Measurements from ENCODE around the gene RXRA.

Gene RXRA

DNA sequence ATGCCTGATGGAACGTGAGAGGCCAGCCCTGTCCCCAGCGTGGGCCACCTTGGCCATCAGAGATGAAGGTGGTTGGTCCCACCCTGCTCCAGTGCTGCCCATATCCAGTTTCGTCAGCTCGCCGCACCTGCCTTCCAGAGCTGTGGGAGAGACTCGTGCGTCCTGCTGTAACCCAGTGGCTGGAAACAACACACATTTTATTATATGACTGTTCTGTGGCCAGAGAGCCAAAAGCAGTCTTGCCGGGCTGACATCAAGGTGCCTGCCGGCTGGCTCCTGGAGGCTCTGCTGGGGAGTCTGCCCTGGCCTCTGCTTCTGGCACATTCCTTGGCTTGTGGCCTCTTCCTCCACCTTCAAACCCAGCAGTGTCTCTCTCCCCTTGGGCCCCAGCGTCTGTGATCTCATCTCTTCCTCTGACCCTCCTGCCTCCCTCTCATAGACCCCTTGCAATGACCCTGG is 94.7 kb downstream of the RXRA start:
- DNase-seq, result no peak

DNA sequence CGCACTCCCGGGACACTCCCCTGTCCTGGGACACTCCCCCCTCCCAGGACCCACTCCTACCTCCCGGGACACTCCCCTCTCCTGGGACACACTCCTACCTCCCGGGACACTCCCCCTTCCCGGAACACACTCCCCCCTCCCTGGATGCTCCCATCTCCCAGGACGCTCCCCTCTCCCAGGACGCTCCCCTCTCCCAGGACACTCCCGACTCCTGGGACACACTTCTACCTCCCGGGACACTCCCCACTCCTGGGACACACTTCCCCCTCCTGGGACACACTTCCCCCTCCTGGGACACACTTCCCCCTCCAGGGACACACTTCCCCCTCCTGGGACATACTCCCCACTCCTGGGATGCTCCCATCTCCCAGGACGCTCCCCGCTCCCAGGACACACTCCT is 95.6 kb downstream of the RXRA start:
- no peak for DNase-seq

DNA sequence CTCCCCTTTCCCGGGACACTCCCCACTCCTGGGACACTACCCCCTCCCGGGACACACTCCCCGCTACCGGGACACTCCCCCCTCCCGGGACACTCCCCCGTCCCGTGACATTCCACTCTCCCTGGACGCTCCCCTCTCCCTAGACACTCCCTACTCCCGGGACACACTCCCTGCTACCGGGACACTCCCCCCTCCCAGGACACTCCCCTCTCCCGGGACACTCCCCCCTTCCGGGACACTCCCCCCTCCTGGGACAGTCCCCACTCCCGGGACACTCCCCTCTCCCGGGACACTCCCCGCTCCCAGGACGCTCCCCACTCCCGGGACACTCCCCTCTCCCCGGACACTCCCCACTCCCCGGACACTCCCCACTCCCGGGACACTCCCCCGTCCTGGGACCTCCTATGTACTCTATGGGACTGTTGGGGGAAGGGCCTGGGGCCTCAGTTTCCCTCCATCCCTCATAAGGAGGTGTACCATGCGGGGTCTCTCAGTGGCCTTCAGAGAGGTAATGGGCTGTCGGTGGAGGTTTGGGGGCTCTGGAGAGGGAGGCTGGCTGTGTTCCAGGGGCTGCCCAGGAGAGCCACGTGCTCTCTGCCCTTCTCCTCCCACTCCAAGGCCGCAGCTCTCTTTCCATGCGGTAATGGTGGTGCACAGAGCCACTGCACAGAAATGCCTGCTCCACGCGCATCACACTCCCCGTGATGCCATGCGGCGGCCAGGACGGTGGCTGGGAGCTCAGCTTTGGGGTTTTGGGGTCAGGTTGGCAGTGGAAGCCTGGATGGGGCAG is 96.2 kb downstream of the RXRA start:
- DNase-seq, result no peak

DNA sequence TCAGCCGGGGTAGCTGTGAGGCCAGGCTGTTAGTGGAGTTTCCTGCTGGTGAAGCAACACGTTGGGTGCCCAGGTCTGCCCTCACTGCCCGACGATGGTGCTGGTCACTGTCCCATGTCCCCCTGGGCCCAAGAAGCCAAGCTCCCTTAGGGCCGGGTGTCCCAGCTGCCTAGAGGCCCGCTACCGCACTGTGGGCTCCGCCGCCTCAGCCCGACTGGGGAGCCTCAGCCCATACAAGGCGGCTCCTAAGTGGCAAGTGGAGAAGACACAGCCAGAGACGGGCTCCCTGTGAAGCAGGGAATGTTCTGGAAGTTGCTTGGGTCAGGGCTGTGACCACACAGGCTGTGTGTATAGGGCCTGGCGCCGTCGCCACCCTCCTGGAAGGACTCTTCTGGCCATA is 96.9 kb downstream of the RXRA start:
- DNase-seq, result no peak

DNA sequence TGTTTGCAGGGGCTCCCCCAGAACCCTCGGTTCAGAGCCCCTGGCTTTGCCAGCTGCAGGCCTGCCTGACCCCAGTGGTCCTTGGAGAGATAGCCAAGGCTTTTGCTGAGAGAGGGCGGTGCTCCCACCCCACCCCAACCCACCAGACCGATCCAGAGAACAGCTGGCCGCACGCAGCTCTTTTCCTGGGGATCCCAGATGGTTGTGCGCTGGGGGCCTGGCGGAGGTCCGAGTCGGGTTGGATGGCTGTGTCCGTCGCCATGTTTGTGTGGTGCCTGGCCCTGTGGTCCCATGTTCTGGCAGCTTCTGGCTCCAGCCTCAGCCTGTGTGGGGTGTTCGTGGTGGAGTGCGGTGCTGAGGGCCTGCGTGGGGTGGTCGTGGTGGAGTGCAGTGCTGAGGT is 97.5 kb downstream of the RXRA start:
- no peak for DNase-seq

DNA sequence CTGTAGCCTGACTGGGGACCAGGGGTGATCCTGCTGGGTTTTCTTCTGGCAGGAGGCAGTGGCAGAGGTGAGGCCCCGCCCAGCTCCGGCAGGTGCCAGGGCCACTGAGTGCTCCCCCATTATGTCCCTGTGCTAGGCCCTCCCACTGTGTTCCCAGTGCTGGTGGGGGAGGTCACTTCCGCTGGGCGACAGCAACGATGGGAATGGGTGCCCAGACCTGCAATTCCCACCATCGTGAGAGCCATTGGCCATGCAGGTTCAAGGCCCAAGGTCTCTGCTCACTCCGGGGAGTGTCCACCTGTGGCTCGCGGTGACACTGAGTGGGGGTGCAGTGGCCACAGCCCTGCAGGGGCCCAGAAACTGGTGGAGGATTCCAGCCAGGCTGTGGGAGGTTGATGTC is 98.6 kb downstream of the RXRA start:
- no peak for DNase-seq

DNA sequence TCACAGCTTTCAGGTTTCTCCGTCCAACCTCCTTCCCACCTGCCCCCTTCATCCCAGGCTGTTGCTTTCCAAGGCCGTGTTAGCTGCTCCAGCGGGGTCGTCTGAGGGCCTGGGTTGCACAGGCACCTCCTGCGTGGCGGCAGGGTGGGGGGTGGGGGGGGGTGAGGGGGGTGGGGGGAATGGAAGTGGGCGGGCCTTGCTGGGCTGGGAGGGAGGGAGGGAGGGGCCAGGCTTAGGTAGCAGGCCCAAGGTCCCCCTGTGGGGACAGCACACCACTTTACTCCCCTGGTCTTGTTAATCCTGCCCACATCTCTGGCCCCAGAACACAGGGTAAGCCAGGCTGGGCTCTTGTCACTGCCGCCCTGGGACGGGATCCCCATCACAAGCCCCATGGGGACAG is 99.1 kb downstream of the RXRA start:
- no peak for DNase-seq

DNA sequence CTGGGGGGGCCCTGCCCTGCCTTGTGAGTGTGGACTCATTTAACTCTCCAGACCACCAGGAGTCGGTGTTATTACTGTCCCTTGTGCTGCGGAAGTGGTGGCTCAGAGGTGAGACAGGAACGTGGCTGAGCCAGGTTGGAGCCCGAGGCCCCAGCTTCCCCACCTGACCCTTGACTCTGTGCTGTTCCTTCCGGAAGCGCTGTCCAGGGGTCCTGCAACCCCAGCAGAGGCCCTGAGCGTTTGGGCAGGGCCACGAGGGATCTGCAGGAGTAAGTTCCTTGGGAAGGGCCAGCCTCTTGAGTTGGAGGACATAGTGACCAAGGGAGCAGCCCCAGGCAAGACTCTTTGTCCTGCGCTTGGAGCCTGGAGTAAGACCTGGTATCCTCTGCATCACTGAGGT is 99.6 kb downstream of the RXRA start:
- no peak for DNase-seq

DNA sequence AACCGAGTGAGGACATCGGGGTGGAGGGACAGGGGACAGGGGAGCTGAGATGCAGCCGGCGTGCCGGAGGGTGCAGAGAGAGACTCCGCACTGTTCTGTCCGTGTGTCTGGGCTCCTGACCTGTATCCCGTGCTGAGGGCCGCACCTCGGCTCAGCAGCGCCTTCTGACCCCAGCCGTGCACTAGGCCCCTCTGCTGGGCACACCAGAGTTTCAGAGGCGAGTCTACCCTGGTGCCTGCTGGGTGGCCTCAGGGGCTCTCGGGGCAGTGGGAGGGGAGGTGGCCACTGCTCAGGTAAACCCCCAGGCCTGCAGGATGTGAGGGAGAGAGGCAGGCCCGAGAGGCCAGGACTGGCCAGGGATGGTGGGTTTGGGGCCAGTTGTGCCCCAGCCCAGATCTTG is 100.2 kb downstream of the RXRA start:
- DNase-seq, result no peak

DNA sequence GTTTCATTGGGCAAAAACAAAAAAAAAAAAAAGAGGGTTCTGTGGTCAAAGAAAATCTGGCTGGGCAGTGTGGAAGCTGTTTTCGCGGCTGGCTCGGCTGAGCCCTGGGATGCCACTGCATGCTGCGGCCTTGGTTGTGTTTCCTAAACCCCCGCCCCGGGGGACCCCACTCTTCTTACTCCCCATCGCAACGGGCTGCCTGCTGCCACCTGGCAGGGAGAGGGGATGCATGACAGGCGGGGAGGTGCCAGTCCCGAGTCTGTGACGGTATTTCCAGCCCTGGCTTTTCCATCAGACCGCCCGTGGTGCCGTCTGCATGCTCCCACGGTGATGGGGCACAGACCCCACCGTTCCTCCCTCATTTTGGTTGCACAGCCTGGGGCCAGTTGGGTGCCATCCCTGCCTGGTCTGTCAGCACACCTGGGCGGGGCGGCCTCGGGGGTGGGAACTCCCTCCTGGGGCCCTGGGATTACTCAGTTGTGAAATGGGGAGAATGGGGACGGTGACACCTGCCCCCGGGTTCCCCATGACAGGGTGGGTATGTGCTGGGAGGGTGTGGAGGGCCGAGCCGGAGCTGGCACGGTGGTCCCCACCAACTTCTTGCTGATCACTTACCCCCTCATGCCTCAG is 101.0 kb downstream of the RXRA start:
- DNase-seq, result no peak

DNA sequence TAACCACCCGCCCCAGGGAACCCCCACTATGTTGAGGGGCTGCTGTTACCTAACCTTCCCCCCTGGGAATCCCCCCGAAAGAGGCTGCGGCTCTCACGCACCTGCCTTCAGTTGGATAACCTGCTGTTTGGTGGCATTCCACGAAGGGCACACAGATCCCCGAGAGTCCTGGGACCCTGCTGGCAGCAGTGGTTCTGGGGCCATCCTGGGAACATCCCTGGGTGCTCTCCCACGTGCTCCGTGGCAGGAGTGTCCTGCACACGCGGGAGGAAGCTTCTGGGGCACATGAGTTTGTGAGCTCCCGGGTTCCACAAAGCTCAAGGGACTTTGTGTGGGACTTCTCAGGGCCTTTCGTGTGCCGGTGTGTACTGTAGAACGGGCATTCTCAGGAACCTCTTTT is 102.3 kb downstream of the RXRA start:
- no peak for DNase-seq

DNA sequence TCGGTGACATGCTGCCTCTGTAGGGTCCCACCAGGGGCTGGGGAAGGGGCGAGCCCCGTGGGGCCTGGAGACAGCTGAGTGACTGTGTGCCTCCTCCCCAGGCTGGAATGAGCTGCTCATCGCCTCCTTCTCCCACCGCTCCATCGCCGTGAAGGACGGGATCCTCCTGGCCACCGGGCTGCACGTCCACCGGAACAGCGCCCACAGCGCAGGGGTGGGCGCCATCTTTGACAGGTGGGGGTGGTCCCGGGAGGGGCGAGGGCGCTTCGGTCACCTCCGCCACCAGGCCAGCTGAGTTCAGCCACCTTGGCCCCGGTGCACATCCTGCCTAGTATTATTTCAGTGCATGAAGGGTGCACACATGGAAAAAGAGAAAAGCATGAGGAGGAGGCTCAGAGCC is 102.8 kb downstream of the RXRA start:
- DNase-seq, result no peak

DNA sequence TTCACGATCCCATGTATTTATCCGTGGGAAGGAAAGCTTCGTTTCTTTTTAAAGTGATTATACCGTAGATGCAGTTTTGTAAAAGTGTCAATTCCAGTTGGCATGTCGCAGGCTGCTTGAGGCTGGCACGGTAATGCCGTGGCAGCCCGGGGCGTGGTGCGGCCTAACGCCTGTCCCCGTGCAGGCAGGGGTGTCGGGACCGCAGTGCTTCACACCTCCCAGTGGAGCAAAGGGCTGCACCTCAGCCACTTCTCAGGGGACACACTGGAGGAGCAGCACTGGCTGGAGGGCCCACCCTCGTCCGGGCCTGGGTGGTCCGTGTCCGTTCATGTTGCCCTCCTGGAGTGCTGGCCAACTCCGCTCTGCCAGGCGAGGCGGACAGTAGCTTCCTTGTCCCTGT is 103.2 kb downstream of the RXRA start:
- DNase-seq, result no peak

DNA sequence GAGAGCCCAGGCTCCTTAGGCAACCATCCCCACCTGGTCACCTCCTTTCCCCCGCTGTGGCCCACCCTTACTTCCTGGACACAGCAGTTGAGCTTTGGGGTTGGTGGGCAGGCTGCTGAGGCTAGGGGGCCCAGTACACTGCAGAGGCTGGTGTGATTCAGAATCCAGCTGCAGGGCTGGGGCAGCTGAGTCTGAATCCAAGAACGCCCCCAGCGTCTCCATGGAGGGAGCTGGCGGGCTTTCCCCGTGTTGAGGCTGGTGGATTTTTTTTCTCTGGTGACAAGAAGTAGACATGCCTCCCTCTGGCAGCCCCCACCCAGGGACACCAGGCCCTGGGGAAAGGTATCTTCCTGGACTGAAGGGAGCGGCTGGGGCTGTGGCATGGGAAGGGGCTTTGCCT is 104.8 kb downstream of the RXRA start:
- DNase-seq, result no peak

DNA sequence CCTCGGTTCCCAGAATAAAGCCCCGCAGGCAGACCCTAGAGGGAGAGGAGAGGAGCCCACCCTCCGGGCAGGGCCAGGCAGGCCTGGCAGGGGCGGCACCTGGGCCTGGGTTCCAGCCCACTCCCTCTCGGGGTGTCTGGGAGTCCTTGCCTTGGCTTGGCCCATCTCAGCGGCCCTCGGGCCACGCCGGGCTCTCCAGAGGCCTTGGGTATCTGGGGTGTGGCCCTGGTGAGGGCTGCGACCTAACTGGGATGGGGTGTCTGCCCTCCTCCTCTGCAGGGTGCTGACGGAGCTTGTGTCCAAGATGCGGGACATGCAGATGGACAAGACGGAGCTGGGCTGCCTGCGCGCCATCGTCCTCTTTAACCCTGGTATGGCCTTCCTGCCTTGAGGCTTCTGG is 105.4 kb downstream of the RXRA start:
- no peak for DNase-seq

DNA sequence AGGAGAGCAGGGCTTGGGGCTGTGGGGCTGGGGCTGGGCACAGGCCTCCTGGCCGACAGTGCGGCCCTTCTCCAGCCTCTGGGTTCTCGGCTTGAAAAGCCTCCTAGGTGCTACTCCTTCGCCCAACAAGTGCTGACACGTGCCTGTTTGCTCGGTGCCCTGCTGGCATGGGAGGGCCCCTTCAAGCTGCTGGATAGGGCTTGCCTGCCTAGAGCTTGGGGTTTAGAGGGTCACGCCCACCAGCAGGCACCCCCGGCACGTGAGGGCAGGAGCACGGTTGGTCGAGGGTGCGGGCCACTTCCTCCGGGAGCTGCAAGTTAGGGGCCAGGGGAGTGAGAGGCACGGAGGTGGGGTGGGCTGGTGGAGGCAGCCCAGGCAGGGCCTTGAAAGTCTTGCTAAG is 106.2 kb downstream of the RXRA start:
- no peak for DNase-seq

DNA sequence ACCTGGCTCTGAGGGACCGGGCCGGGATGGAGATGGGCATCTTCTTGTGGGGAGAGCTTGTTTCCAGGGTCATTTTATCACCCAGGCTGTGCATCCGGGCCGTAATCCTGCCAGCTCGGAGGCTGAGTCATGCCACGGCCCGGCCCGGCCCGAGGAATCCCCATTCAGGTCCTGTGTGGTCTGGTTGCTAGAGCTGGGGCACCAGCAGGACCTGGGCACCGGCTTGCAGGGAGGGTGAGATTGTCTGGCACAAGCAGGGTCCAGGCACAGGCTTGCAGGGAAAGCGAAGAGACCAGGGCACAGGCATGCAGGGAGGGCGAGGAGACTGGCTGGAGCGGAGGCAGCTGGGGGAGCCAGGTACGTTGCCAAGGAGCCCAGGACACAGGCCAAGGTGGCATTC is 106.8 kb downstream of the RXRA start:
- DNase-seq, result no peak

DNA sequence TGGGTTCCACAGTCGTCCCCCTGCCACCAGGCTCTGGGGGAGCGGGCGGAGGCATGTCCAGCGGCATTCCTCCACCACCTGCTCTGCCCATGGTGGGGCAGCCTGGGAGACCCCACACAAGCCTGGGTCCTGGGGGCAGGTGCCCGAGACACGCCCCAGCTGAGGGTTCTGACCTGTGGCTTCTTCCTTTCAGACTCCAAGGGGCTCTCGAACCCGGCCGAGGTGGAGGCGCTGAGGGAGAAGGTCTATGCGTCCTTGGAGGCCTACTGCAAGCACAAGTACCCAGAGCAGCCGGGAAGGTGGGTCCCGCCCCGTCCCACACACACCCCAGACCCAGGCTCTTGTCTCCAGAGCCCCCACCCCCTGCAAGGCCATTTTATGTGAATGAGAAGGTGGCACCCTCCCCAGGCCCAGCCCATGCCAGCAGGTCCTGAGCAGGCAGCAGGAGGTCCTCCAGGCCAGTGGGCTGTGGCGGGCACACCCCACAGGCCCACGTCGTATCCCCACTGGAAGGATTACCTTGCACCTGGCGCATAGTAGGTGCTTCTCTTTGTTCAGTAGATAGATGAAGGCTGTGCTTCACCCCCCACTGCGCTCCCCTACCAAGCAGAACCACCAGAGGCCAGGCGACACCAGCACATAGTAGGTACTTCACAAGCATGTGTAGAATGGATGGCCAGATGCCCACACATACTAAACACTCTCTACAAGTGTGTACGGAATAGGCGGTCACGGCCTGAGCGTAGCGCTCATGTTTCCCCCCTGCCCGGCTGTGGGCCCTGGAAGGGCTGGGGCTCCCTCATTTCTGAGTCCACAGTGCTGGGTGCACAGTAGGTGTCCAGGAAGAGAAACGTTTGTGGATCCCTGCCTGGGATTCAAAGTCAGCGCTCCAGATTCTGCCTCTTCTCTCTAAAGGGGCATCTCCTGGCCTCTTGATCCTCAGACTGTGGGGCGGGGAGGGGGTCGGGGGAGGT is 107.9 kb downstream of the RXRA start:
- no peak for DNase-seq

DNA sequence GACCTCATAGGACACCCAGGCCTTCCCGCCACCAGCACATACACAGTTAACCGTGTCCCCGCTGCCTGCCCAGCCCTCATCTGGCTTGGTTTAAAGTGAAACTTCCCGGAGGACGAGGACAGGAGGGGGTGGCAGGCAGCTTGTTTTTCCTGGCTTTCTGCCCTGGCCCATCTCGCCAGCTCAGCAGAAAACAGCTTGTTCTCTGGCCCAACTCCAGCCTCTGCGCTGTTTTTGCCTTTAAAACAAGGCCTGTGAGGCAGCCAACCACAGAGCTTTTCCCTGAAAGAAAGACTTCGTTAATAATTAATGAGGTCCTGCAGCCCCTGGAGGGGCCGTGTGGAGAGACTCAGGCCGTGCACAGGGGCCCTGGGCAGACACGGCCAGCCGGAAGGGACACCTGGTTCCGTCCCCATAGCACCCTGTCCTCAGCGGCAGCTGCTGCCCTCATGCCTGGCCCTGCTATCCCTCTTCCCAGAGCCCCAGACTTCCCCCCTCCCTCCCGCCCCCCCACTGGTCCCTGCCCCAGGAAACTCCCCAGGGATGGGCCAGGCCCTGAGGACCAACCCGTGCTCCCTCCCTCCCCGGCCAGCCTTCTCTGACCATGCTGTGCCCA is 108.7 kb downstream of the RXRA start:
- DNase-seq, result no peak

DNA sequence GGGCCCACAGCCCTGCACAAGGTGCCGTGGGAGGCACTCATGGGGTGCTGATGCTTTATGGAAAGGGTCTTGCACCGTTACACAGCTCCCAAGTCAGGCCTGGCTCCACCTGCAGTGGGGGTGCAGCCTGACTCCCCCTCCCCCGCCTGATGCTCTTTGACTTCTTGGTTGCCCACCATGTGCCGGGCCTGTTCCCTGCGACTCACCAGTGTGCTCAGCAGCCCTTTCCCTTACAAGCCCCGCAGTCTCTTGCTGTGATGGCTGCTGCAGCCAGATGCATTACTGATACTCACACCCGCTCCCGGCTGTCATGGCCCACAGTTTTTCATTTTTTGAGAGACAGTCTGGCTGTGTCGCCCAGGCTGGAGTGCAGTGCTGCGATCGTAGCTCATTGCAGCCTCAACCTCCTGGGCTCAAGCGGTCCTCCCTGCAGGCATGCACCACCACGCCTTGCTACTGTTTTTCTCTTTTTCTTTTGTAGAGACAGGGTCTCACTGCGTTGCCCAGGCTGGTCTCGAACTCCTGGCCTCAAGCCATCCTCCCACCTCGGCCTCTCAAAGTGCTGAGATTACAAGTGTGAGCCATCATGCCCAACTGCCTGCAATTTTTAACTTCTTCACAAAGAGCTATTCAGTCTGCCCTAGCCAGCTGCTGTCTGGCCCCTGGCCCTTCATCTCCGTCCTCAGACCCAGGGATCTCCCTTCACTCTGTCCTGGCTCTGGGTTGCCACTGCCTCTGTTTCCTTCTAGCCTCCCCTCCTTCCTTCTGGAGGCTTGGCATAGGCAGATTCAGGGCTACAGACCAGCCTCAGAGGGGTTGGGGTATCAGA is 109.5 kb downstream of the RXRA start:
- no peak for DNase-seq

DNA sequence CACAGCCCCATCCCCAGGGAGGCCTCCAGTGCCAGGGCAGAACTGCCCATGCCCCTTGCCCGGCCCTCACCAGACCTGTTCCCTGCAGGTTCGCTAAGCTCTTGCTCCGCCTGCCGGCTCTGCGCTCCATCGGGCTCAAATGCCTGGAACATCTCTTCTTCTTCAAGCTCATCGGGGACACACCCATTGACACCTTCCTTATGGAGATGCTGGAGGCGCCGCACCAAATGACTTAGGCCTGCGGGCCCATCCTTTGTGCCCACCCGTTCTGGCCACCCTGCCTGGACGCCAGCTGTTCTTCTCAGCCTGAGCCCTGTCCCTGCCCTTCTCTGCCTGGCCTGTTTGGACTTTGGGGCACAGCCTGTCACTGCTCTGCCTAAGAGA is 110.1 kb downstream of the RXRA start:
- DNase-seq, result no peak

DNA sequence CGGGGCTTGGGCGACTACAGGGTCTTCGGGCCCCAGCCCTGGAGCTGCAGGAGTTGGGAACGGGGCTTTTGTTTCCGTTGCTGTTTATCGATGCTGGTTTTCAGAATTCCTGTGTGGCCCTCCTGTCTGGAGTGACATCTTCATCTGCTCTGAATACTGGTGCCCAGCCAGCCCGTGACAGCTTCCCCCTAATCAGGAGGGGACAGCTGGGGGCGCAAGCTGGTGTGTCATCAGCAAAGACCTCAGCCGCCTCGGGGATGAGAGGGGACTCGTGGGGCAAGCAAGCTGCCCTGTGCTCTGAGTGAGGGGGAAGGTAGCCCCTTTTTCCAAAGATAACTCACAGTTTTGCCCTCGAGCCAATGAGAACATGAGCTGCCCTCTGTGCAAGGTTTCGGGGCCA is 110.7 kb downstream of the RXRA start:
- no peak for DNase-seq
